ENCODE measurements around the gene WSCD1. TPM values are rescaled to one million over a fixed set of nuclear protein-coding genes. Genes with fewer than 3 reads are reported as not detected.

Gene WSCD1
- polyA plus RNA-seq, 1 donor (not counting 4 experiments of a cell fraction or from before 2014, with no cell fraction given), result not detected

GRCh38 chr17:6092903-6093468 lies 22.8 kb downstream of the WSCD1 start:
- H3K4me3 ChIP-seq (ENCODE audit: control insufficient read depth in 2 of 3, extremely low read depth in 1 of 3, insufficient read depth in 2 of 3, low read depth in 1 of 3, low read length in 3 of 3), result no peak overlapping the region
- H3K79me2 ChIP-seq (ENCODE audit: control insufficient read depth, insufficient read depth, low read length), result no peaks in the 10 kb centered on the region
- H3K9me1 ChIP-seq (ENCODE audit: control insufficient read depth, extremely low read depth, insufficient read depth, low read length), result no peaks in the 10 kb centered on the region
- FAIRE-seq (no peak), DNase-seq (ENCODE audit: low read depth, low spot score) (no peak)
- no peaks in the 10 kb centered on the region for H4K20me1 ChIP-seq (ENCODE audit: control insufficient read depth, extremely low read depth, insufficient read depth, low read length)
- no peak for TF ChIP-seq CTCF (optimal IDR thresholded peaks at IDR 0.05 in 1 of 3, IDR thresholded peaks at IDR 0.05 in 1 of 3, conservative IDR thresholded peaks at IDR 0.05 in 1 of 3; ENCODE audit: extremely low read depth in 1 of 3, insufficient read depth in 2 of 3, low read length in 3 of 3)
- TF ChIP-seq EZH2 (IDR thresholded peaks at IDR 0.05; ENCODE audit: low read length), result no peak
- H3K27ac ChIP-seq (ENCODE audit: control insufficient read depth, insufficient read depth, low read length), result no peak overlapping the region
- H3K9ac ChIP-seq (ENCODE audit: control insufficient read depth, extremely low read depth, insufficient read depth, low read length), result no peak overlapping the region
- no peak overlapping the region for H3K4me2 ChIP-seq (ENCODE audit: control insufficient read depth, extremely low read depth, insufficient read depth, low read depth, low read length)
- no peaks in the 10 kb centered on the region for H3K4me1 ChIP-seq (ENCODE audit: control insufficient read depth, extremely low read depth, insufficient read depth, low read length)
- H2AFZ ChIP-seq (ENCODE audit: control insufficient read depth, low read length), result no peak overlapping the region
- H3K36me3 ChIP-seq (ENCODE audit: control insufficient read depth in 2 of 2, extremely low read depth in 1 of 2, insufficient read depth in 2 of 2, low read length in 2 of 2), result no peaks in the 10 kb centered on the region
- dilution Hi-C loops (cut with MboI; ENCODE audit: extremely low pct_ligation_motif_present, low sequenced_read_pairs), result no loop called here
- H3K27me3 ChIP-seq (ENCODE audit: control insufficient read depth, extremely low read depth, insufficient read depth, low read length), result no peaks in the 10 kb centered on the region
- no peaks in the 10 kb centered on the region for H3K9me3 ChIP-seq (ENCODE audit: control insufficient read depth, low read depth, low read length)

GRCh38 chr17:6094453-6094852 lies 24.3 kb downstream of the WSCD1 start:
- H4K20me1 ChIP-seq (ENCODE audit: control insufficient read depth, extremely low read depth, insufficient read depth, low read length), result no peaks in the 10 kb centered on the region
- H3K9me1 ChIP-seq (ENCODE audit: control insufficient read depth, extremely low read depth, insufficient read depth, low read length), result no peaks in the 10 kb centered on the region
- H3K9me3 ChIP-seq (ENCODE audit: control insufficient read depth, low read depth, low read length), result no peaks in the 10 kb centered on the region
- TF ChIP-seq EZH2 (IDR thresholded peaks at IDR 0.05; ENCODE audit: low read length), result no peak
- no peak for TF ChIP-seq CTCF (optimal IDR thresholded peaks at IDR 0.05 in 1 of 3, IDR thresholded peaks at IDR 0.05 in 1 of 3, conservative IDR thresholded peaks at IDR 0.05 in 1 of 3; ENCODE audit: extremely low read depth in 1 of 3, insufficient read depth in 2 of 3, low read length in 3 of 3)
- peaks cover 4% of the 10 kb centered on the region for H3K27me3 ChIP-seq (ENCODE audit: control insufficient read depth, extremely low read depth, insufficient read depth, low read length)
- H3K9ac ChIP-seq (ENCODE audit: control insufficient read depth, extremely low read depth, insufficient read depth, low read length), result no peak overlapping the region
- H3K4me2 ChIP-seq (ENCODE audit: control insufficient read depth, extremely low read depth, insufficient read depth, low read depth, low read length), result no peak overlapping the region
- no peak overlapping the region for H3K27ac ChIP-seq (ENCODE audit: control insufficient read depth, insufficient read depth, low read length)
- no peak for FAIRE-seq
- H3K4me3 ChIP-seq (ENCODE audit: control insufficient read depth in 2 of 3, extremely low read depth in 1 of 3, insufficient read depth in 2 of 3, low read depth in 1 of 3, low read length in 3 of 3), result no peak overlapping the region
- no peaks in the 10 kb centered on the region for H3K79me2 ChIP-seq (ENCODE audit: control insufficient read depth, insufficient read depth, low read length)
- no peak for DNase-seq (ENCODE audit: low read depth, low spot score)
- H3K4me1 ChIP-seq (ENCODE audit: control insufficient read depth, extremely low read depth, insufficient read depth, low read length), result no peaks in the 10 kb centered on the region
- dilution Hi-C loops (cut with MboI; ENCODE audit: extremely low pct_ligation_motif_present, low sequenced_read_pairs), result no loop called here
- no peaks in the 10 kb centered on the region for H3K36me3 ChIP-seq (ENCODE audit: control insufficient read depth in 2 of 2, extremely low read depth in 1 of 2, insufficient read depth in 2 of 2, low read length in 2 of 2)
- no peak overlapping the region for H2AFZ ChIP-seq (ENCODE audit: control insufficient read depth, low read length)
